Mucosa of rectum (tissue), 2 donors: ENCODE measurements around the gene SMURF2.

ENCODE experiments used
- H3K27ac ChIP-seq, 2 donors: one replicate each; pipeline ENCODE4 v1.7.0; 2013; ENCODE audit warnings: inconsistent platforms in 2 of 2, low read depth in 2 of 2, low read length in 2 of 2
- H3K27me3 ChIP-seq, 2 donors: one replicate each; pipeline ENCODE4 v1.7.0; 2013; ENCODE audit warnings: low read length in 2 of 2; ENCODE audit not compliant: control insufficient read depth in 2 of 2, insufficient read depth in 2 of 2
- H3K36me3 ChIP-seq, 2 donors: one replicate each; pipeline ENCODE4 v1.7.0; 2013; ENCODE audit warnings: low read length in 2 of 2; ENCODE audit not compliant: control insufficient read depth in 2 of 2, insufficient read depth in 2 of 2
- H3K4me1 ChIP-seq, 2 donors: one replicate each; pipeline ENCODE4 v1.7.0; 2013; ENCODE audit warnings: low read length in 2 of 2, mild to moderate bottlenecking in 1 of 2; ENCODE audit not compliant: control insufficient read depth in 2 of 2, insufficient read depth in 2 of 2
- H3K4me3 ChIP-seq, 2 donors: one replicate each; pipeline ENCODE4 v1.7.0; 2013; ENCODE audit warnings: low read length in 2 of 2
- H3K9ac ChIP-seq, 2 donors: one replicate each; pipeline ENCODE4 v1.7.0; 2013; ENCODE audit warnings: low read length in 2 of 2, low read depth in 1 of 2, mild to moderate bottlenecking in 1 of 2
- H3K9me3 ChIP-seq, 2 donors: one replicate each; pipeline ENCODE4 v1.7.0; 2013; ENCODE audit warnings: low read length in 2 of 2; ENCODE audit not compliant: control insufficient read depth in 2 of 2
- donor health status: healthy.
- donor health status: Normal muscosa, but diverticular disease.

Gene SMURF2

DNA sequence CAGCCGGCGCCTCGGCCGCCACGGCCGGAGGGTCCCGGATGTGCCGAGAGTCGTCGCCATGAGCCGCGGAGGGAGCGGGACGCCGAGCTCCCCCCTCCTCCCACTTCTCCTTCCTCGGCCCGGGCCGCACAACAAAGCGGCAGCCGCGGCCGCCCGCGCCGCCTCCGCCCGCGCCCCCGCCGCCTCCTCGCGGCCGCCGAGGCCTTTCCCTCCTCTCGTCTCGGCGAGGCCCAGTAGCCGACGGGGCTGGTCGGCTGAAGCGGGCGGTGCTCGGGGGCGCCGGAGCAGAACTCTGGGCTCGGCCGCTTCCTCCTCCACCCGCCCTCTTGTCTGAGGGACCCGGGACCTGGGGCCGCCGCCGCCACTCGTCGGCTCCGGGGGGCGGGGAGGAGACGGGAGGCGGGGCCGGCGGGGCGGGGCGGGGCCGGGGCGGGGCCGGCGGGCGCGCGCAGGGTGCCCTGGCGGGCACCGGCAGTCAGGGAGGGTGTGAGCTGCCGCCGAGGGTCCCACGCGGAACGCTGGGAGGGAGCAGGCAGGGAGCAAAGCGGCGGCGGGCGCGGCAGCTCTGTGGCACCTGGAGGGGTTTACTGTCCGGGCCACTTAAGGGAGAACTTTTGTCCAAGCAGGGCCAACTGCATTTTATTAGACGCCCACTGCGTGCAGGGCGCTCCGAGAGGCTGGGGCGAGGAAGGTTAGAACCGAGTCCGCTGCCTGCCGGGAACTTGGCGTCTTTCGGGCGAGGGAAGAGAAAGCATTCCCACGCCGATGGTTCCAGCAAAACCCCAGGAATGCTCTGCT is at the start of gene SMURF2:
SMURF2 (minus strand) TSS at position 332 of the 798 bp plus-strand sequence. CDS start 427 bp downstream, outside the sequence.
- peak within 1 kb of the TSS; percentile 58 to 78 for H3K9ac ChIP-seq
- H3K4me1 ChIP-seq, result peaks cover 4 to 5% of the 10 kb centered on the region in 2 donors
- no peaks in the 10 kb centered on the region for H3K36me3 ChIP-seq
- H3K4me3 ChIP-seq, result peak within 1 kb of the TSS; percentile 69 to 82
- no peaks in the 10 kb centered on the region for H3K9me3 ChIP-seq
- H3K27ac ChIP-seq, result peak within 1 kb of the TSS; percentile 78 to 83
- no peaks in the 10 kb centered on the region for H3K27me3 ChIP-seq

DNA sequence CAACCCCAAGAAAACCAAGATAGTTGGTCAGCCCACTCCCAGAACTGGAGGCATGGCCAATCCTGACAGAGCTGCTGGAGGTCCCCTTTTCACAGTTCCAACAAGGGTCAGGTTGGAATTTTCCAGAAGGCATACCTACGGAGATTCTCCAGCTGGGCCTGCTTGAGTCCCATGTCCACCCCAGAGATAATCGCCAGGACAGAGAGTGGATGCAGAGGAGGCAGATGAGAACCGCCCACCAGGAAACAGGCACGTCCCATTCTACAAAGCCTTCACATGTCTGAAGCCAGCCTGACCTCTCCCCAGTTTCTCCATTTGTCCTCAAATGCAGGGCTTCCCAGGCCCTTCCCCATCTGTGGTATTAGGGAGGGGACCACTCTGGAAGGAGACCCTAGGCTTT is 47.4 kb upstream of the SMURF2 start:
- no peaks in the 10 kb centered on the region for H3K9me3 ChIP-seq
- H3K27me3 ChIP-seq, result no peaks in the 10 kb centered on the region
- H3K36me3 ChIP-seq, result no peaks in the 10 kb centered on the region
- H3K27ac ChIP-seq, result peak overlapping the region in 1 of 2 donors; percentile 67
- H3K9ac ChIP-seq, result no peak overlapping the region
- peaks cover 23 to 36% of the 10 kb centered on the region in 2 donors for H3K4me1 ChIP-seq
- no peak overlapping the region for H3K4me3 ChIP-seq

DNA sequence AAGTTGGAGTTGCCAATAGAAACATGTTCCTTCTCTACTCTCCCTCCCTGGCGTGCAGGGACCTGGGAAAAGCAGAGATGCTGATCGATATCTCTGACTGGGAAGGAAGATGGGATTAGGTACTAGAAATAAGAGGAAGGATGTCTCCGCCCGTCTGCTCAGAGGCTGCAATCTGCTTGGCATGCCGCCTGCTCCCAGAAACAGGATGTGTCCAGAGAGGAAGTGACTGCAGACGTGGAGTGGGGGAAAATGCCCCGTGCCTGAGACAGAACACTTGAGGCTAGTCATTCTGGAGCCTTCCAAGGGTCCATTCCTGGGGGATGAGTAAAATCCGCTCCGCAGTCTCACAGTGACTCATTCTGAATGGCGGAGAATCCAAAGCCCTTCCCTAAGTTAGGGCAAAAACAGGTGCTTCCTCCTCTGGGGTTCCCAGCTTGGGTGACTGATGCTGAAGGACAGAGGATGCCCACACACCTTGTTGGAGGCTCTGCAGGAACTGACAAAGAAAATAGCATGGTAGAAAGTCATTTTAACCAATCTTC is 45.0 kb upstream of the SMURF2 start:
- no peak overlapping the region for H3K9ac ChIP-seq
- no peaks in the 10 kb centered on the region for H3K9me3 ChIP-seq
- no peaks in the 10 kb centered on the region for H3K27me3 ChIP-seq
- no peaks in the 10 kb centered on the region for H3K36me3 ChIP-seq
- peaks cover 23 to 36% of the 10 kb centered on the region in 2 donors for H3K4me1 ChIP-seq
- peak overlapping the region; percentile 8 to 47 for H3K4me3 ChIP-seq
- peak overlapping the region; percentile 69 to 82 for H3K27ac ChIP-seq

DNA sequence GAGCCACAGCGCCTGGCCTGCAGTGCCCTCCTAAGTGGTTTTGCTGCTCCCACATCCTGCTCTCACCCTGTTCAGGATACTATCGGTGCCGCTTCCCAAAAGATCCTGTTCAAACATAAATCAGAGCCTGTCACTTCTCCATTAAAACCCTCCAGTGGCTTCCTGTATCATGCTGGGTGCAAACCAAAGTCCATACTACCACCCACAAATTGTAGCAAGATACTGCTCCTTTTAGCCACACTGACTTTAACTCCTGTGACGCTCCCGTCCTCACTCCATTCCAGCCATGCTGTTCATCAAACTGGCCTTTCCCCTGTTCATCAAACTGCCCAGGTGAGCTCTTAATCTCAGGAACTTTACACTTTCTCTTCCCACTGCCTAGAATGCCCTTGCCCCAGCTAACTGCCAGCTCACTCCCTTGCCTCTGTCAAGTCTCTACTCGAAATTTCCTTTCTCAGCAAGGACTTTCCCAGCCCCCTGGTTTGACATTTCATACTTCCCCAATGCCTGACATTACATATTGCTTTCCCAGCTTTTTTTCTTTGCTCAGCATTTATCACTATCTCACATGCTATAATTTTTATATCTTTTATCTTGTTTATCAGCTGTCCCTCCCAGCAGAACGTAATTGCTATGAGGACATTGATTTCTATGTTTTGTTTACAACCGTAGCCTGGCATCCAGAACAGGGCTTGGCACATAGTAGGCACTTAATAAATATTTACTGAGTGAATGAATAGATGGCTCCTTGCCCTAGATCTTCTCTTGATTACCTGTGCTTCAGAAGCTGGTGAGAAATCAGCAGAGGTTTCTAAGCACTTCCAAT is 44.3 kb upstream of the SMURF2 start:
- Histone ChIP-seq H3K4me3 (peak overlapping the region; percentile 38 to 47), H3K27me3 (no peaks in the 10 kb centered on the region), H3K36me3 (no peaks in the 10 kb centered on the region), H3K4me1 (peaks cover 23 to 36% of the 10 kb centered on the region in 2 donors), H3K9ac (peak overlapping the region in 1 of 2 donors; percentile 49), H3K27ac (peak overlapping the region; percentile 69 to 82), H3K9me3 (no peaks in the 10 kb centered on the region)

DNA sequence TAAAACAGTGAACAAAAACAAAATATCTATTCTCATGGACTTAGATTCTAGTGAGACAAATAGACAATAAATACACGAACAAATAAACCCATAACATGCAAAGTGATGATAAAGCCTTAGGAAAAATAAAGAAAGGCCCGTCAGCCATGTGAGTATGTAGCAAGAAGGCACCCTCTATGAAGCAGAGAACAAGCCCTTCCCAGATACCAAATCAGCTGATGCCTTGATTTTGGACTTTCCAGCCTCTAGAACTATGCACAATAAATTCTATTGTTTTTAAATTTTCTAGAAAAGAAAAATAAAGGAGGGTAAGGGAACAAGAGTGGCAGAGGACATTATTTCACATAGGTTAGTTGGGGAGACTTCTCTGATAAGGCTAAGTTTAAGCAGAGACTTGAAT is 40.7 kb upstream of the SMURF2 start:
- Histone ChIP-seq H3K27ac (no peak overlapping the region), H3K27me3 (no peaks in the 10 kb centered on the region), H3K9ac (no peak overlapping the region), H3K36me3 (no peaks in the 10 kb centered on the region), H3K4me1 (peaks cover 12 to 21% of the 10 kb centered on the region in 2 donors), H3K4me3 (no peak overlapping the region), H3K9me3 (no peaks in the 10 kb centered on the region)

DNA sequence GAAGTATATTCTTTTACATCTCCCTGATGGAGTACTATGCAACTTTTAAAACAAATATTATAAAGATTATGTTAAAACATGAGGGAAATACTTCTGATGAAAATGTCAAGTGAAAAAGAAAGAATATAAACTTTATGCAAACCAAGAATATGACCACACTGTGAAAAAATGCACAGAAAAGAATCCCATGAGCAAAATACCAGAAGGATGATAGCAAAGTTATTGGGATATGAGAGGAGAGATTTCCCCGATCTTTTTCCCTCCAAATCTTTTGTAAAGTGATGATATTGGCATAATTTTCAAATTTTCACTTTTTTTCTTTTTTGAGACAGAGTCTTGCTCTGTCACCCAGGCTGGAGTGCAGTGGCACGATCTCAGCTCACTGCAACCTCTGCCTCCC is 36.6 kb upstream of the SMURF2 start:
- no peak overlapping the region for H3K4me3 ChIP-seq
- no peaks in the 10 kb centered on the region for H3K4me1 ChIP-seq
- no peaks in the 10 kb centered on the region for H3K36me3 ChIP-seq
- no peak overlapping the region for H3K27ac ChIP-seq
- H3K27me3 ChIP-seq, result no peaks in the 10 kb centered on the region
- no peaks in the 10 kb centered on the region for H3K9me3 ChIP-seq
- no peak overlapping the region for H3K9ac ChIP-seq

DNA sequence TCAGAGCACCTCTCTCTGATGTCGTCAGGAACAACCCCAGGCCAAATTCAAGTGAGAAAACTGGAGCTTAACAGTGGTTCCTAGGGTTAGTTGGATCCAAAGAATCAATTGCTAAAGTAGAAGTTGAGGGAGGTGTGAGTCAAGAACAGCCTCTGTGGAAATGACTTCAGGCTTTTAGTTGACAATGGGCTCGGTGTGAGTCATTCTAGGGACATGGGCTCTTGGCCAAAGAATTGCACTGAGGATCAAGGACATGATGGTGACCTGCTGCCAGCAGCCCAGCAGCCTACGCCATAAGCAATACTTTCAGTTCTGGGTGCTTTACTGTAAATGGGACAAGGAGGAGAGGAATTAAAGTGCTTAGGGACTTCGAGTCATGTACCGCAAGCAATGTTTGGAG is 32.1 kb upstream of the SMURF2 start:
- no peak overlapping the region for H3K27ac ChIP-seq
- H3K9me3 ChIP-seq, result no peaks in the 10 kb centered on the region
- H3K9ac ChIP-seq, result no peak overlapping the region
- H3K4me3 ChIP-seq, result no peak overlapping the region
- no peaks in the 10 kb centered on the region for H3K4me1 ChIP-seq
- H3K27me3 ChIP-seq, result no peaks in the 10 kb centered on the region
- H3K36me3 ChIP-seq, result no peaks in the 10 kb centered on the region

DNA sequence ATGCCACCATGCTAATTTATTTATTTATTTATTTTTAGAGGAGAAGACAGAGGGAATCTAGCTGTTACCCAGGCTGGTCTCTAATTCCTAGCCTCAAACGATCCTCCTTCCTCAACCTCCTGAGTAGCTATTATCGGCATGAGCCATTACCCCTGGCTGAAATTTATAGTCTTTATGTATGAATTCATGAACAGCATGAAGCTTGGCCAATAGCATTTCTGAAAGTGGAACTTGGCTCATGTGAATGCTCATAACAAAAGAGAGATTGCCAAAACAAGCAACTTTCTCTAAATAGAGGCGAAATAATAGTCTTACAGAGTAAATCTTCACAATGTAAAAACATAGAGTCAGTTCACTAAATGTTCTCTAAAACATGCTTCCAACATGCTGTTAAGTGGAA is 30.1 kb upstream of the SMURF2 start:
- H3K9me3 ChIP-seq, result no peaks in the 10 kb centered on the region
- no peaks in the 10 kb centered on the region for H3K27me3 ChIP-seq
- H3K4me3 ChIP-seq, result no peak overlapping the region
- H3K27ac ChIP-seq, result no peak overlapping the region
- no peak overlapping the region for H3K9ac ChIP-seq
- H3K36me3 ChIP-seq, result no peaks in the 10 kb centered on the region
- H3K4me1 ChIP-seq, result no peaks in the 10 kb centered on the region

DNA sequence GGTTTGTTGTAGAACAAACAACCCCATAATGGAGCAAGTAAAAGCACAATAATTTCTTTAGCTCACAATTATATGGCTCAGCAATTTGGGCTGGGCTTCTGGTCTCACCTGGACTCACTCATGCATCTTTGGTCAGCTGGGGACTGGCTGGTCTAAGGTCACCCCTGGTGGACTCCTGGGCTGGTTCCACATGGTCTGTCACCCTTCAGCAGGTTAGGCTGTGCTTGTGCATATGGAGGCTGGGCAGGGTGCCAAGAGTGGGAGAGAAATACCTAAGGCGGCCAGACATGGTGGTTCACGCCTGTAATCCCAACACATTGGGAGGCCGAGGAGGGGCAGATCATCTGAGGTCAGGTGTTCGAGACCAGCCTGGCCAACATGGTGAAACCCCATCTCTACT is 27.0 kb upstream of the SMURF2 start:
- Histone ChIP-seq H3K9me3 (no peaks in the 10 kb centered on the region), H3K36me3 (no peaks in the 10 kb centered on the region), H3K27ac (no peak overlapping the region), H3K4me3 (no peak overlapping the region), H3K4me1 (no peaks in the 10 kb centered on the region), H3K27me3 (no peaks in the 10 kb centered on the region), H3K9ac (no peak overlapping the region)

DNA sequence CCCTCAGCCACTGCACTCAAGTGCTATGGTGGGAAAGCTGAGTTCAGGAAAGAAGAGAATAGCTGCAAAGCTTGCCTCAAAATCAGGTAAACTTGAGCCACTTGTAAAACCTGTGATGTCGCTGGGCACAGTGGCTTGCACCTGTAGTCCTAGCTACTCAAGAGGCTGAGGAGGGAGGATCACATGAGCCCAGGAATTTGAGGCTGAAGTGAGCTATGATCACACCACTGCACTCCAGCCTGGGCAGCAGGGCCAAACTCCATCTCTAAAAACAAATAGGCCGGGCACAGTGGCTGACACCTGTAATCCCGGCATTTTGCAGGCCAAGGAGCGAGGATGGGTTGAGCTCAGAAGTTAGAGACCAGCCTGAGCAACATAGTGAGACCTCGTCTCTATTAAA is 26.4 kb upstream of the SMURF2 start:
- no peaks in the 10 kb centered on the region for H3K27me3 ChIP-seq
- no peaks in the 10 kb centered on the region for H3K36me3 ChIP-seq

More for the DNA sequence above, 26.4 kb upstream of the SMURF2 start:
- Histone ChIP-seq H3K4me1 (no peaks in the 10 kb centered on the region), H3K4me3 (no peak overlapping the region), H3K27ac (no peak overlapping the region), H3K9me3 (no peaks in the 10 kb centered on the region), H3K9ac (no peak overlapping the region)
